ENCODE results near the gene MYO5B.

MYO5B gene

GRCh38 chr18:49865401-49865800, 329.5 kb downstream of the MYO5B start:
- H3K36me3 ChIP-seq (ENCODE audit: control insufficient read depth, insufficient read depth, low read length) = no peaks in the 10 kb centered on the region
- H3K27ac ChIP-seq (ENCODE audit: low read depth, low read length) = no peak overlapping the region
- H3K4me3 ChIP-seq (ENCODE audit: low read length) = no peak overlapping the region
- H3K4me1 ChIP-seq (ENCODE audit: control insufficient read depth, insufficient read depth, low read length) = no peaks in the 10 kb centered on the region
- H3K9ac ChIP-seq (ENCODE audit: low read length) = no peak overlapping the region
- H3K27me3 ChIP-seq (ENCODE audit: control insufficient read depth, insufficient read depth, low read length) = no peaks in the 10 kb centered on the region

GRCh38 chr18:49863769-49864621, 331.0 kb downstream of the MYO5B start:
- Histone ChIP-seq H3K4me1 (ENCODE audit: control insufficient read depth, insufficient read depth, low read length) (no peaks in the 10 kb centered on the region), H3K27me3 (ENCODE audit: control insufficient read depth, insufficient read depth, low read length) (no peaks in the 10 kb centered on the region), H3K27ac (ENCODE audit: low read depth, low read length) (no peak overlapping the region), H3K4me3 (ENCODE audit: low read length) (no peak overlapping the region), H3K9ac (ENCODE audit: low read length) (no peak overlapping the region), H3K36me3 (ENCODE audit: control insufficient read depth, insufficient read depth, low read length) (no peaks in the 10 kb centered on the region)

- Histone ChIP-seq H3K4me1 (ENCODE audit: control insufficient read depth, insufficient read depth, low read length) (no peaks in the 10 kb centered on the region), H3K27ac (ENCODE audit: low read depth, low read length) (no peak overlapping the region), H3K9ac (ENCODE audit: low read length) (no peak overlapping the region), H3K36me3 (ENCODE audit: control insufficient read depth, insufficient read depth, low read length) (no peaks in the 10 kb centered on the region), H3K27me3 (ENCODE audit: control insufficient read depth, insufficient read depth, low read length) (no peaks in the 10 kb centered on the region), H3K4me3 (ENCODE audit: low read length) (no peak overlapping the region)
These were observed 332.1 kb downstream of the MYO5B start for GRCh38 chr18:49862656-49863385.

DNA sequence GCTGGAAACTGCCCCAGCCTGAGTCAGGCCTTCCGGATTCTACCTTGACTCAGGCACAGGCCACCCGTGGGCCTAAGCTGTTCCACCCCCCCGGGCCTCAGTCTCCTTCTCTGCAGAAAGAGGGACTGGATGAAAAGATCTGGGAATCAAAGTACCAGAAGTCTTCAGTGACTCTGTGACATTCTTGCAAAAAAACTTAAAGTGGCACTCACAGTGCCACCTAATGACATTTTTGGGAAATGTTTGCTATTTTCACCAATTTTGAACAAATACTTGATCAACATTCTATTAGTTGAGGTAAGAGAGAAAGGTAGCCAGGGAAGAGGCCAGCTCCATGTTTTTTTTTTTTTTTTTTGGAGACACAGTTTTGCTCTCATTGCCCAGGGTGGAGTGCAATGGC, 333.3 kb downstream of the MYO5B start:
- no peaks in the 10 kb centered on the region for H3K4me1 ChIP-seq (ENCODE audit: control insufficient read depth, insufficient read depth, low read length)
- no peaks in the 10 kb centered on the region for H3K36me3 ChIP-seq (ENCODE audit: control insufficient read depth, insufficient read depth, low read length)
- no peak overlapping the region for H3K4me3 ChIP-seq (ENCODE audit: low read length)
- no peak overlapping the region for H3K9ac ChIP-seq (ENCODE audit: low read length)
- no peak overlapping the region for H3K27ac ChIP-seq (ENCODE audit: low read depth, low read length)
- H3K27me3 ChIP-seq (ENCODE audit: control insufficient read depth, insufficient read depth, low read length) = no peaks in the 10 kb centered on the region

- no peak overlapping the region for H3K4me3 ChIP-seq (ENCODE audit: low read length)
- H3K36me3 ChIP-seq (ENCODE audit: control insufficient read depth, insufficient read depth, low read length) = no peaks in the 10 kb centered on the region
- H3K27ac ChIP-seq (ENCODE audit: low read depth, low read length) = no peak overlapping the region
These were observed 335.2 kb downstream of the MYO5B start for GRCh38 chr18:49859725-49860124.

GRCh38 chr18:49859021-49859359, 336.0 kb downstream of the MYO5B start:
- no peaks in the 10 kb centered on the region for H3K27me3 ChIP-seq (ENCODE audit: control insufficient read depth, insufficient read depth, low read length)
- H3K4me1 ChIP-seq (ENCODE audit: control insufficient read depth, insufficient read depth, low read length) = no peaks in the 10 kb centered on the region
- H3K27ac ChIP-seq (ENCODE audit: low read depth, low read length) = no peak overlapping the region
- H3K4me3 ChIP-seq (ENCODE audit: low read length) = no peak overlapping the region
- no peak overlapping the region for H3K9ac ChIP-seq (ENCODE audit: low read length)
- H3K36me3 ChIP-seq (ENCODE audit: control insufficient read depth, insufficient read depth, low read length) = no peaks in the 10 kb centered on the region

More at GRCh38 chr18:49859725-49860124, 335.2 kb downstream of the MYO5B start:
- Histone ChIP-seq H3K27me3 (ENCODE audit: control insufficient read depth, insufficient read depth, low read length) (no peaks in the 10 kb centered on the region), H3K9ac (ENCODE audit: low read length) (no peak overlapping the region), H3K4me1 (ENCODE audit: control insufficient read depth, insufficient read depth, low read length) (no peaks in the 10 kb centered on the region)

GRCh38 chr18:49858309-49859020, 336.5 kb downstream of the MYO5B start:
- H3K4me3 ChIP-seq (ENCODE audit: low read length) = no peak overlapping the region
- H3K27ac ChIP-seq (ENCODE audit: low read depth, low read length) = no peak overlapping the region
- H3K9ac ChIP-seq (ENCODE audit: low read length) = no peak overlapping the region
- H3K4me1 ChIP-seq (ENCODE audit: control insufficient read depth, insufficient read depth, low read length) = no peaks in the 10 kb centered on the region
- no peaks in the 10 kb centered on the region for H3K27me3 ChIP-seq (ENCODE audit: control insufficient read depth, insufficient read depth, low read length)
- no peaks in the 10 kb centered on the region for H3K36me3 ChIP-seq (ENCODE audit: control insufficient read depth, insufficient read depth, low read length)

DNA sequence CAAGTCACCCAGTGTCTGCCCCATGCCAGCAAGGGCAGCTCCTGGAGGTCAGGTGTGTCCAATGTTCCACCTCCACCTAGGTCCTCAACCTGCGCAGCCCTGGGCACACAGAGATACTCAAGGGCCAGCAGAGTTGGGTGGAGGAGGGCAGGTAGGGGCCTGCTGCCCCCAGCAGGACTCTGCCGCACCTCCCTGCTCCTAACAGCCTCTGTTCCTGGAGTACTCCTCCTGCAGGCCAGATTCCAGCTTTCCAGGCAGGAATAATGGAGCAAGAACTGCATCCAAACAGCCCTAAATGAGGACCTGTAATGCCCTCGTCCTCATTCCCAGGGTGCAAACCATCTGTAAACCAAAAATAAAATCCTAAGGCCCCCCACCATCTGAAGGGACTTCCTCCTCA, 337.2 kb downstream of the MYO5B start:
- Histone ChIP-seq H3K27ac (ENCODE audit: low read depth, low read length) (no peak overlapping the region), H3K36me3 (ENCODE audit: control insufficient read depth, insufficient read depth, low read length) (no peaks in the 10 kb centered on the region), H3K4me1 (ENCODE audit: control insufficient read depth, insufficient read depth, low read length) (no peaks in the 10 kb centered on the region), H3K4me3 (ENCODE audit: low read length) (no peak overlapping the region), H3K9ac (ENCODE audit: low read length) (no peak overlapping the region), H3K27me3 (ENCODE audit: control insufficient read depth, insufficient read depth, low read length) (no peaks in the 10 kb centered on the region)

DNA sequence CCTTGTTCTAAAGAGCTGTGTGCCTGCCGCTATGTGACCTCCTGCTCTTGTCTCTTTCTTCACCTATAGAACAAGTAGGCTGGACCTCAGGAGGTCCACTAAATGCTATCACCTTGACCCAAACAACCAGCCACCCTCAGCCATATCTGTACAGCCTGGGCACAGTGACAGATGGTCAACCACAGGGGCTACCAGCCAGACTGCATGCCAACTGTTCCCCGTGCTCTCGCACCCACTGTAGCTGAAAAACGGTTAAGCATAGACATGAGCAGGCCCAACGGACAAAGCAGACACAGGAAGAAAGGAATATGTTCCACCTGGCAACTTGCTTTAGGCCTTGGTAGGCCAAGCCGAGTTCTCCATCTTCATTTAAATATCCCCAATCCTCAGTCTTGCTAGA, 338.5 kb downstream of the MYO5B start:
- no peaks in the 10 kb centered on the region for H3K36me3 ChIP-seq (ENCODE audit: control insufficient read depth, insufficient read depth, low read length)
- no peak overlapping the region for H3K27ac ChIP-seq (ENCODE audit: low read depth, low read length)
- no peak overlapping the region for H3K9ac ChIP-seq (ENCODE audit: low read length)
- no peaks in the 10 kb centered on the region for H3K4me1 ChIP-seq (ENCODE audit: control insufficient read depth, insufficient read depth, low read length)
- H3K27me3 ChIP-seq (ENCODE audit: control insufficient read depth, insufficient read depth, low read length) = no peaks in the 10 kb centered on the region
- no peak overlapping the region for H3K4me3 ChIP-seq (ENCODE audit: low read length)

- H3K36me3 ChIP-seq (ENCODE audit: control insufficient read depth, insufficient read depth, low read length) = no peaks in the 10 kb centered on the region
- no peaks in the 10 kb centered on the region for H3K4me1 ChIP-seq (ENCODE audit: control insufficient read depth, insufficient read depth, low read length)
- H3K9ac ChIP-seq (ENCODE audit: low read length) = no peak overlapping the region
- H3K4me3 ChIP-seq (ENCODE audit: low read length) = no peak overlapping the region
- H3K27me3 ChIP-seq (ENCODE audit: control insufficient read depth, insufficient read depth, low read length) = no peaks in the 10 kb centered on the region
- no peak overlapping the region for H3K27ac ChIP-seq (ENCODE audit: low read depth, low read length)
These were observed 339.1 kb downstream of the MYO5B start for GRCh38 chr18:49855711-49856415.

- Histone ChIP-seq H3K4me1 (ENCODE audit: control insufficient read depth, insufficient read depth, low read length) (no peaks in the 10 kb centered on the region), H3K4me3 (ENCODE audit: low read length) (no peak overlapping the region), H3K27me3 (ENCODE audit: control insufficient read depth, insufficient read depth, low read length) (no peaks in the 10 kb centered on the region), H3K9ac (ENCODE audit: low read length) (no peak overlapping the region), H3K27ac (ENCODE audit: low read depth, low read length) (no peak overlapping the region), H3K36me3 (ENCODE audit: control insufficient read depth, insufficient read depth, low read length) (no peaks in the 10 kb centered on the region)
These were observed 340.3 kb downstream of the MYO5B start for GRCh38 chr18:49854681-49855080.

DNA sequence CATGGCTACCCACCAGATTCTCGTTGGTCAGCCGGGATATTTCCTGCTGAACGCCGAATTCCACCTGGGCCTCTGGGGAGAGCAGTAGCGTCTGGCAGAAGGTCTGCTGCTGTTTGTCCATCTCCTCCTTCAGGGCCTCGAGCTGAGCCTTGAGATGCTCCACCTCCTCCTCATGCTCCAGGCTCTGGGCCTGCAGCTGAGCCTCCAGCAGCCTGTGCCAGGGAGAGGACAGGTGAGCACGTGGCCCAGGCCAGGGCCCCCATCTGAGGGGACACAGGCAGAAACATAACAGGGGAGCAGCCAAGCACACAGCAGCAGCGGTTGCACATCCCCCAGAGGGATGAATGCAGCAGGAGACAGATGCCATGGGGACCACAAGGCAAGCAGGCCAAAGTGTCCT, 341.5 kb downstream of the MYO5B start:
- Histone ChIP-seq H3K36me3 (ENCODE audit: control insufficient read depth, insufficient read depth, low read length) (no peaks in the 10 kb centered on the region), H3K4me1 (ENCODE audit: control insufficient read depth, insufficient read depth, low read length) (no peaks in the 10 kb centered on the region), H3K27ac (ENCODE audit: low read depth, low read length) (no peak overlapping the region), H3K27me3 (ENCODE audit: control insufficient read depth, insufficient read depth, low read length) (no peaks in the 10 kb centered on the region), H3K9ac (ENCODE audit: low read length) (no peak overlapping the region), H3K4me3 (ENCODE audit: low read length) (no peak overlapping the region)

All from rectal smooth muscle tissue (tissue), 1 donor.